ENCODE measurements around the gene HOXB2. TPM values are rescaled to one million over a fixed set of nuclear protein-coding genes. Genes with fewer than 3 reads are reported as not detected.
A peak's percentile ranks its signal among the peaks of the same experiment; 100 is the strongest.

The HOXB2 gene
- total and polyA plus RNA-seq, 9 of the 15 experiments (the other 6 are each of a cell fraction or from before 2014, with no cell fraction given), result 2.1 to 97.7 (median 21.2) TPM

- no peak for TF ChIP-seq ZNF655 (CRISPR knock-in tag; IDR thresholded peaks at IDR 0.05)
- peak; percentile 44; the same call in 1 of the 2 replicates for TF ChIP-seq POLR2A (conservative IDR thresholded peaks at IDR 0.05)
- TF ChIP-seq NEUROD1 (IDR thresholded peaks at IDR 0.05; ENCODE audit: borderline replicate concordance, low read depth, low read length, partially characterized antibody), result peak; percentile 46
- TF ChIP-seq NFYB (IDR thresholded peaks at IDR 0.05; ENCODE audit: extremely low read depth, insufficient read length), result no peak
- no peak for TF ChIP-seq RBM39 (optimal IDR thresholded peaks at IDR 0.05; ENCODE audit: low read depth, low read length)
- no peak for TF ChIP-seq E2F3 (CRISPR knock-in tag; IDR thresholded peaks at IDR 0.05)
- TF ChIP-seq STAT5A (IDR thresholded peaks at IDR 0.05; ENCODE audit: borderline replicate concordance, low read length), result peak; percentile 31; the same call in 1 of the 2 replicates
- TF ChIP-seq HMBOX1 (IDR thresholded peaks at IDR 0.05), result peak; percentile 41; the same call in 1 of the 2 replicates
- peak; percentile 20; the same call in 1 of the 2 replicates for TF ChIP-seq MYC (IDR thresholded peaks at IDR 0.05; ENCODE audit: low read depth, low read length)
- TF ChIP-seq MYC (CRISPR knock-in tag; IDR thresholded peaks at IDR 0.05; ENCODE audit: borderline replicate concordance, low read depth), result no peak
- TF ChIP-seq NRF1 (conservative IDR thresholded peaks at IDR 0.05 in 1 of 2, IDR thresholded peaks at IDR 0.05 in 1 of 2), result peak in 1 of 2 experiments; percentile 27; a peak in 1 of 4 replicates
- peak; percentile 39; the same call in 1 of the 2 replicates for TF ChIP-seq NCOA1 (IDR thresholded peaks at IDR 0.05; ENCODE audit: low read depth)
- TF ChIP-seq SETDB1 (IDR thresholded peaks at IDR 0.05; ENCODE audit: low read length), result no peak
- TF ChIP-seq RCOR1 (IDR thresholded peaks at IDR 0.05; ENCODE audit: borderline replicate concordance in 1 of 2, low read depth in 2 of 2, low read length in 2 of 2), result peak in 1 of 2 experiments; percentile 9; a peak in 1 of 4 replicates
- TF ChIP-seq RBFOX2 (IDR thresholded peaks at IDR 0.05; ENCODE audit: low read depth, low read length), result peak; percentile 48
- TF ChIP-seq RNF2 (IDR thresholded peaks at IDR 0.05), result peak; percentile 90
- peak; percentile 84 to 98 for TF ChIP-seq FOXA3 (CRISPR knock-in tag; conservative IDR thresholded peaks at IDR 0.05 in 1 of 2, IDR thresholded peaks at IDR 0.05 in 1 of 2)
- peak; percentile 32 for TF ChIP-seq HMGN3 (IDR thresholded peaks at IDR 0.05; ENCODE audit: borderline replicate concordance, extremely low read depth, insufficient read length, low read depth, low read length)
- TF ChIP-seq DPF2 (IDR thresholded peaks at IDR 0.05), result peak; percentile 72
- peak; percentile 36 for TF ChIP-seq ZFX (CRISPR knock-in tag; IDR thresholded peaks at IDR 0.05)
- TF ChIP-seq TFAP4 (CRISPR knock-in tag; IDR thresholded peaks at IDR 0.05; ENCODE audit: borderline replicate concordance), result peak; percentile 27; the same call in 1 of the 2 replicates
- TF ChIP-seq USF2 (CRISPR knock-in tag; IDR thresholded peaks at IDR 0.05), result no peak
- peak; percentile 66; the same call in 1 of the 2 replicates for TF ChIP-seq EP300 (IDR thresholded peaks at IDR 0.05; ENCODE audit: low read length)
- no peak for TF ChIP-seq E2F4 (CRISPR knock-in tag; IDR thresholded peaks at IDR 0.05; ENCODE audit: low read depth)
Observed at GRCh38 chr17:48522031-48522653, 22.8 kb downstream of the HOXB2 start (continued).
